NT2/D1 (cell line): ENCODE measurements around the gene PIGA.

Source experiments
- SUZ12 ChIP-seq: IDR thresholded peaks from 2 replicates; pipeline ENCODE4 v1.6.1; 2011; ENCODE audit not compliant: insufficient read length, insufficient read depth; ENCODE audit errors: extremely low read depth
- ZNF274 ChIP-seq: IDR thresholded peaks from 2 replicates; pipeline ENCODE4 v1.6.1; 2011; ENCODE audit warnings: mild to moderate bottlenecking, low read depth, low read length

DNA sequence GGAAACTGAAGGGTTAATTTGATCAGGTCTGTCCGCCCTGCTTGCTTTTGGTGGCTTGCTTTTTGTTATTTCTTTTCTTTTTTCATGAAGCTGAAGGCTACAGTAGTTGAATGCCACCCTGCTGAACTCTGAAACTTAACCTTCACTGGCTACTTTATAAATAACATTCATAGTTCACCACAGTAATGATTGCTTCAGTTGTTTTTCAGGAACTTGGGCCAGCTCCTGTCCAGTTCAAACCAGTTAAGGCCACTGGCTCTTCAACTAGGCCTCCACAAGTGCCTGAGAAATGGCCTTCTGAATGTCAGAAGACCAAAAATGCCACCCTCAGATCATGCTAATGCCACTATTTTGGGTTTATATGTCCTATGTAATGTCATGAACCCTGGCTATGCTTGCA, 57.7 kb downstream of the PIGA start:
- TF ChIP-seq SUZ12 (no peak), ZNF274 (no peak)
